Uterus (tissue), 4 donors: ENCODE results near the gene ICA1. TPM values are rescaled to one million over a fixed set of nuclear protein-coding genes. Genes with fewer than 3 reads are reported as not detected.

ENCODE experiments used
- DNase-seq, 2 donors: peaks; one replicate each; pipeline ENCODE4 v3.0.0-alpha.2; 2019 to 2020
- H3K27ac ChIP-seq, 2 donors: fragments of 200-600 bp; sonication (generic); 1 replicate in 1 of 2; 2 replicates in 1 of 2; pipeline ENCODE4 v1.5.1; 2016 to 2018
- H3K27me3 ChIP-seq, 2 donors: fragments of 200-600 bp; sonication (generic); one replicate each; pipeline ENCODE4 v1.5.1; 2018 to 2019; ENCODE audit warnings: control low read depth in 1 of 2
- H3K36me3 ChIP-seq, 2 donors: fragments of 200-600 bp; sonication (generic); one replicate each; pipeline ENCODE4 v1.5.1; 2019; ENCODE audit warnings: control low read depth in 1 of 2
- H3K4me1 ChIP-seq, 2 donors: fragments of 200-600 bp; sonication (generic); one replicate each; pipeline ENCODE4 v1.5.1; 2018 to 2019; ENCODE audit warnings: control low read depth in 1 of 2
- H3K4me3 ChIP-seq, 2 donors: fragments of 200-600 bp; sonication (generic); 1 replicate in 1 of 2; 2 replicates in 1 of 2; pipeline ENCODE4 v1.5.1; 2018 to 2019; ENCODE audit warnings: mild to moderate bottlenecking in 1 of 2
- H3K9me3 ChIP-seq, 2 donors: fragments of 200-600 bp; sonication (generic); one replicate each; pipeline ENCODE4 v1.5.1; 2019; ENCODE audit warnings: control low read depth in 1 of 2
- CTCF ChIP-seq, 4 experiments: fragments of 200-600 bp in 2 of 4; fragments of 450-650 bp in 2 of 4; sonication (generic) in 2 of 4; IDR thresholded peaks; one replicate each; pipeline ENCODE4 v1.5.1; 2016 to 2019; ENCODE audit warnings: antibody characterized with exemption in 4 of 4, mild to moderate bottlenecking in 2 of 4, moderate library complexity in 1 of 4
- POLR2A ChIP-seq, 2 donors: fragments of 450-650 bp; IDR thresholded peaks; one replicate each; pipeline ENCODE4 v1.6.1; 2016; ENCODE audit warnings: antibody characterized with exemption in 2 of 2, mild to moderate bottlenecking in 1 of 2, moderate library complexity in 1 of 2
- intact Hi-C: fragments of 100-400 bp; cut with DNase I; formaldehyde crosslinking; loops from one replicate; pipeline ENCODE4 v1.15.1; 2023; ENCODE audit warnings: low total_unique reads
- total RNA-seq, 4 donors: library from RNA; depleted of rRNA in 3 of 4; stranded (reverse); fragments of >200 nt in 3 of 4; gene quantifications; one replicate each; pipeline versions ENCODE4 v1.1.0 to v1.2.4, GENCODE V29; 2014 to 2023
- donor health status: DM: yes; HTN: yes; CAD: no.

The ICA1 gene
- total RNA-seq, 4 donors from 2014 or later, result 3.5 to 36.9 (median 28.5) TPM

- intact Hi-C loops, result no loop called here
Measured at GRCh38 chr7:8120390-8121058, 141.4 kb downstream of the ICA1 start.

GRCh38 chr7:8119262-8119661 lies 142.7 kb downstream of the ICA1 start:
- Histone ChIP-seq H3K4me3 (no peak overlapping the region), H3K27ac (no peak overlapping the region), H3K27me3 (no peaks in the 10 kb centered on the region), H3K4me1 (no peaks in the 10 kb centered on the region), H3K9me3 (no peaks in the 10 kb centered on the region), H3K36me3 (no peaks in the 10 kb centered on the region)
- intact Hi-C loops, result no loop called here
- no peak for DNase-seq
- no peak for TF ChIP-seq CTCF (IDR thresholded peaks at IDR 0.05)
- TF ChIP-seq POLR2A (IDR thresholded peaks at IDR 0.05), result no peak

More at GRCh38 chr7:8120390-8121058, 141.4 kb downstream of the ICA1 start:
- Histone ChIP-seq H3K27ac (no peak overlapping the region), H3K4me3 (no peak overlapping the region), H3K9me3 (no peaks in the 10 kb centered on the region), H3K36me3 (no peaks in the 10 kb centered on the region), H3K4me1 (no peaks in the 10 kb centered on the region), H3K27me3 (no peaks in the 10 kb centered on the region)
- TF ChIP-seq POLR2A (IDR thresholded peaks at IDR 0.05), result no peak
- no peak for TF ChIP-seq CTCF (IDR thresholded peaks at IDR 0.05)
- DNase-seq, result no peak

GRCh38 chr7:8117195-8117594 lies 144.8 kb downstream of the ICA1 start:
- Histone ChIP-seq H3K27ac (no peak overlapping the region), H3K4me1 (no peaks in the 10 kb centered on the region), H3K27me3 (no peaks in the 10 kb centered on the region), H3K36me3 (no peaks in the 10 kb centered on the region), H3K9me3 (no peaks in the 10 kb centered on the region), H3K4me3 (no peak overlapping the region)
- no peak for TF ChIP-seq POLR2A (IDR thresholded peaks at IDR 0.05)
- no peak for TF ChIP-seq CTCF (IDR thresholded peaks at IDR 0.05)
- intact Hi-C loops, result no loop called here
- DNase-seq, result no peak

GRCh38 chr7:8115547-8116402 lies 146.2 kb downstream of the ICA1 start:
- no peak overlapping the region for H3K4me3 ChIP-seq
- intact Hi-C loops, result no loop called here

More at GRCh38 chr7:8115547-8116402, 146.2 kb downstream of the ICA1 start:
- Histone ChIP-seq H3K4me1 (no peaks in the 10 kb centered on the region), H3K27me3 (no peaks in the 10 kb centered on the region), H3K9me3 (no peaks in the 10 kb centered on the region), H3K36me3 (no peaks in the 10 kb centered on the region), H3K27ac (no peak overlapping the region)
- DNase-seq, result no peak
- TF ChIP-seq CTCF (IDR thresholded peaks at IDR 0.05), result no peak
- no peak for TF ChIP-seq POLR2A (IDR thresholded peaks at IDR 0.05)
